H1 (cell line): ENCODE results near the gene AIF1. TPM values are rescaled to one million over a fixed set of nuclear protein-coding genes. Genes with fewer than 3 reads are reported as not detected.

Experiments
- CTCF ChIA-PET: fragments of 300-600 bp; sonication (Branson Sonifier 250); formaldehyde crosslinking; loops from one replicate; lab custom pipeline; 2021; ENCODE audit not compliant: partially characterized antibody; lab: Charles Lee
- POLR2A ChIA-PET: fragments of 300-600 bp; sonication (Branson Sonifier 250); formaldehyde crosslinking; loops from one replicate; lab custom pipeline; 2021; ENCODE audit warnings: inconsistent platforms; ENCODE audit not compliant: partially characterized antibody; lab: Charles Lee
- DNase-seq, 2 experiments: peaks; one replicate each; pipeline versions ENCODE4 v3.0.0 to v3.0.0-alpha.2; 2010 to 2022; ENCODE audit warnings: low spot score in 2 of 2, low read depth in 1 of 2, mixed read lengths in 1 of 2
- FAIRE-seq: peaks from 2 replicates; lab custom pipeline; 2011; peaks lifted over from hg19 to GRCh38; lab: Jason Lieb, UNC
- H2AFZ ChIP-seq: 2 replicates; pipeline ENCODE4 v1.8.1; 2012; ENCODE audit warnings: low read length, inconsistent platforms
- H2AK5ac ChIP-seq: 2 replicates; pipeline ENCODE4 v1.6.1; 2013; ENCODE audit warnings: low read depth, low read length
- H2BK120ac ChIP-seq: replicated peaks from 2 replicates; pipeline ENCODE3; 2013; ENCODE audit warnings: low read depth, low read length, inconsistent platforms
- H2BK12ac ChIP-seq: 2 replicates; pipeline ENCODE4 v1.6.1; 2013; ENCODE audit warnings: low read depth, low read length
- H2BK15ac ChIP-seq: 2 replicates; pipeline ENCODE4 v1.6.1; 2013; ENCODE audit warnings: low read length
- H2BK20ac ChIP-seq: 2 replicates; pipeline ENCODE4 v1.6.1; 2013; ENCODE audit warnings: low read length
- H2BK5ac ChIP-seq: 2 replicates; pipeline ENCODE4 v1.6.1; 2013; ENCODE audit warnings: low read depth, low read length
- H3K14ac ChIP-seq: 2 replicates; pipeline ENCODE4 v1.6.1; 2013; ENCODE audit warnings: inconsistent platforms; ENCODE audit not compliant: insufficient read length
- H3K18ac ChIP-seq: 2 replicates; pipeline ENCODE4 v1.6.1; 2013; ENCODE audit warnings: low read length; ENCODE audit errors: extremely low read depth
- H3K23ac ChIP-seq: 2 replicates; pipeline ENCODE4 v1.6.1; 2013; ENCODE audit warnings: inconsistent platforms; ENCODE audit not compliant: insufficient read length
- H3K23me2 ChIP-seq: 2 replicates; pipeline ENCODE4 v1.6.1; 2013; ENCODE audit warnings: low read depth, low read length
- H3K27ac ChIP-seq: 2 replicates; pipeline ENCODE4 v1.6.1; 2011; ENCODE audit warnings: low read depth, low read length, inconsistent platforms
- H3K27me3 ChIP-seq, 4 experiments: replicated peaks in 1 of 4; 1 replicate in 1 of 4; 2 replicates in 3 of 4; pipeline versions ENCODE4 v1.6.1 to v1.8.1; 2011 to 2013; ENCODE audit warnings: low read length in 3 of 4, mild to moderate bottlenecking in 3 of 4, inconsistent platforms in 2 of 4, mixed read lengths in 2 of 4, moderate library complexity in 1 of 4; ENCODE audit not compliant: control insufficient read depth in 3 of 4, insufficient read depth in 3 of 4; ENCODE audit errors: extremely low read depth in 1 of 4
- H3K36me3 ChIP-seq, 4 experiments: 2 replicates each; pipeline versions ENCODE4 v1.6.1 to v1.8.1; 2011 to 2013; ENCODE audit warnings: mild to moderate bottlenecking in 4 of 4, low read length in 3 of 4, moderate library complexity in 2 of 4, control low read depth in 1 of 4, inconsistent platforms in 1 of 4; ENCODE audit not compliant: insufficient read depth in 4 of 4, control insufficient read depth in 2 of 4
- H3K4ac ChIP-seq: replicated peaks from 2 replicates; pipeline ENCODE3; 2013; ENCODE audit warnings: low read length, low read depth, mixed read lengths, inconsistent platforms; ENCODE audit not compliant: insufficient read length
- H3K4me1 ChIP-seq, 4 experiments: replicated peaks in 1 of 4; 1 replicate in 1 of 4; 2 replicates in 3 of 4; pipeline versions ENCODE4 v1.6.1 to v1.8.1; 2011 to 2013; ENCODE audit warnings: low read length in 3 of 4, inconsistent platforms in 2 of 4, mixed read lengths in 1 of 4; ENCODE audit not compliant: insufficient read depth in 4 of 4, control insufficient read depth in 3 of 4
- H3K4me2 ChIP-seq, 2 experiments: 2 replicates each; pipeline versions ENCODE4 v1.6.1 to v1.8.1; 2011 to 2013; ENCODE audit warnings: low read depth in 2 of 2, low read length in 2 of 2, control low read depth in 1 of 2, inconsistent platforms in 1 of 2, mild to moderate bottlenecking in 1 of 2; ENCODE audit not compliant: insufficient read depth in 1 of 2
- H3K4me3 ChIP-seq, 4 experiments: fragments of 200-600, 300-600 bp in 1 of 4; sonication (generic), shearing (Covaris generic), sonication (Bioruptor Twin) in 1 of 4; 2 replicates each; pipeline versions ENCODE4 v1.5.1 to v1.8.1; 2011 to 2016; ENCODE audit warnings: low read length in 4 of 4, low read depth in 3 of 4, control low read depth in 2 of 4, inconsistent platforms in 2 of 4, mild to moderate bottlenecking in 2 of 4, mixed read lengths in 1 of 4, moderate library complexity in 1 of 4; ENCODE audit not compliant: insufficient read depth in 2 of 4; ENCODE audit errors: extremely low read depth in 1 of 4
- H3K56ac ChIP-seq: replicated peaks from 2 replicates; pipeline ENCODE3; 2013; ENCODE audit warnings: low read depth, mild to moderate bottlenecking, mixed read lengths, low read length, inconsistent platforms; ENCODE audit not compliant: insufficient read length
- H3K79me1 ChIP-seq: 2 replicates; pipeline ENCODE4 v1.6.1; 2013; ENCODE audit warnings: low read depth, low read length, control low read depth
- H3K79me2 ChIP-seq, 2 experiments: 2 replicates each; pipeline versions ENCODE4 v1.6.1 to v1.8.1; 2012 to 2013; ENCODE audit warnings: low read length in 2 of 2, mild to moderate bottlenecking in 2 of 2, inconsistent platforms in 1 of 2; ENCODE audit not compliant: insufficient read depth in 2 of 2, control insufficient read depth in 1 of 2
- H3K9ac ChIP-seq, 4 experiments: replicated peaks in 1 of 4; 1 replicate in 1 of 4; 2 replicates in 3 of 4; pipeline versions ENCODE4 v1.6.1 to v1.8.1; 2011 to 2013; ENCODE audit warnings: low read depth in 3 of 4, low read length in 3 of 4, control low read depth in 2 of 4, mild to moderate bottlenecking in 2 of 4, moderate library complexity in 2 of 4, inconsistent platforms in 1 of 4; ENCODE audit errors: extremely low read depth in 1 of 4
- H3K9me3 ChIP-seq, 2 experiments: 2 replicates each; pipeline versions ENCODE4 v1.6.1 to v1.8.1; 2012 to 2013; ENCODE audit warnings: mild to moderate bottlenecking in 2 of 2, moderate library complexity in 2 of 2, control low read depth in 1 of 2, inconsistent platforms in 1 of 2, low read depth in 1 of 2, low read length in 1 of 2, mixed read lengths in 1 of 2; ENCODE audit not compliant: insufficient read depth in 2 of 2
- H4K20me1 ChIP-seq, 2 experiments: replicated peaks in 1 of 2; 2 replicates each; pipeline versions ENCODE3 to v1.8.1; 2011 to 2013; ENCODE audit warnings: inconsistent platforms in 2 of 2, low read length in 2 of 2, mild to moderate bottlenecking in 1 of 2; ENCODE audit not compliant: insufficient read depth in 2 of 2, control insufficient read depth in 1 of 2
- H4K5ac ChIP-seq: 2 replicates; pipeline ENCODE4 v1.6.1; 2013; ENCODE audit warnings: low read length, low read depth, mixed read lengths, inconsistent platforms; ENCODE audit not compliant: insufficient read length
- H4K8ac ChIP-seq: 2 replicates; pipeline ENCODE4 v1.8.0; 2013; ENCODE audit warnings: mild to moderate bottlenecking, moderate library complexity, low read length, inconsistent platforms; ENCODE audit not compliant: insufficient read depth; ENCODE audit errors: extremely low read depth
- H4K91ac ChIP-seq: replicated peaks from 2 replicates; pipeline ENCODE3; 2013; ENCODE audit warnings: low read length, mixed read lengths, inconsistent platforms; ENCODE audit not compliant: insufficient read length
- CBX8 ChIP-seq: fragments of 300-800, 300-1000 bp; sonication (generic); IDR thresholded peaks from 2 replicates; pipeline ENCODE4 v1.7.1; 2016; ENCODE audit warnings: low read depth, low read length, borderline replicate concordance
- CTBP2 ChIP-seq: IDR thresholded peaks from 2 replicates; pipeline ENCODE4 v1.7.0; 2011; ENCODE audit warnings: borderline replicate concordance, mild to moderate bottlenecking, moderate library complexity, mixed read lengths, low read length; ENCODE audit not compliant: insufficient read depth, insufficient read length
- CTCF ChIP-seq, 3 experiments: IDR thresholded peaks; 1 replicate in 2 of 3; 2 replicates in 1 of 3; pipeline versions ENCODE4 v1.5.1 to v1.6.1; 2011; ENCODE audit warnings: low read length in 3 of 3, mild to moderate bottlenecking in 3 of 3, inconsistent platforms in 2 of 3, low read depth in 1 of 3, moderate library complexity in 1 of 3; ENCODE audit not compliant: insufficient read depth in 1 of 3; ENCODE audit errors: control extremely low read depth in 1 of 3
- GTF2F1 ChIP-seq: IDR thresholded peaks from 2 replicates; pipeline ENCODE4 v1.6.1; 2012; ENCODE audit warnings: low read depth, low read length, improper control_type of control experiment, borderline replicate concordance
- JUND ChIP-seq: IDR thresholded peaks from 2 replicates; pipeline ENCODE4 v1.6.1; 2011; ENCODE audit warnings: mild to moderate bottlenecking, improper control_type of control experiment, low read length
- RAD21 ChIP-seq, 2 experiments: IDR thresholded peaks in 1 of 2; conservative IDR thresholded peaks in 1 of 2; 2 replicates each; pipeline ENCODE4 v1.6.1; 2011; ENCODE audit warnings: low read depth in 2 of 2, low read length in 2 of 2, improper control_type of control experiment in 1 of 2, inconsistent platforms in 1 of 2, mild to moderate bottlenecking in 1 of 2, moderate library complexity in 1 of 2
- RFX5 ChIP-seq: IDR thresholded peaks from 2 replicates; pipeline ENCODE4 v1.6.1; 2011; ENCODE audit warnings: low read depth, low read length, improper control_type of control experiment, borderline replicate concordance
- SUZ12 ChIP-seq: fragments of 200-600 bp; sonication (generic); IDR thresholded peaks from 2 replicates; pipeline ENCODE4 v1.6.1; 2012; ENCODE audit warnings: mild to moderate bottlenecking, inconsistent platforms, low read length, moderate library complexity, mixed read lengths
- WGBS, 2 experiments: shearing (Covaris generic) in 1 of 2; methylation state at CpG; one replicate each; pipeline versions ENCODE4 v1.1.6 to v1.1.7; 2013 to 2015; ENCODE audit warnings: low lambda C conversion rate in 2 of 2, mixed read lengths in 2 of 2, inconsistent platforms in 1 of 2, low coverage in 1 of 2, missing lambda C conversion rate in 1 of 2; ENCODE audit not compliant: insufficient replicate concordance in 2 of 2, insufficient coverage in 1 of 2, insufficient read length in 1 of 2; ENCODE audit errors: extremely low coverage in 1 of 2, missing lambda C conversion rate in 1 of 2; 5-methylcytosine and 5-hydroxymethylcytosine counted together
- polyA plus RNA-seq, 7 experiments: library from polyadenylated mRNA; depleted of rRNA in 3 of 7; stranded (reverse) in 5 of 7; unstranded in 2 of 7; fragments of >200 nt in 5 of 7; fragments of 200-250 nt in 2 of 7; gene quantifications; 1 replicate in 5 of 7; 2 replicates in 1 of 7; 4 replicates in 1 of 7; pipeline versions ENCODE4 v1.2.1 to v1.2.3, GENCODE V29; 2011 to 2013; ENCODE audit warnings: missing spikeins in 2 of 7, mixed read lengths in 2 of 7
- total RNA-seq: library from RNA; stranded (reverse); fragmentation: NEBNext Ultra II Directional; extraction: Animal tissue kit (Norgen Biotek cat#: 25700); gene quantifications from 2 replicates; pipeline ENCODE4 v1.2.1, GENCODE V29; 2021

The AIF1 gene
- total and polyA plus RNA-seq, 2 of the 8 experiments (the other 6 are each of a cell fraction or from before 2014, with no cell fraction given) = 6.3 to 9.8 TPM

GRCh38 chr6:31569861-31570536, 45.0 kb upstream of the AIF1 start:
- Histone ChIP-seq H3K36me3 (no peaks in the 10 kb centered on the region), H2BK15ac (no peak overlapping the region), H3K9ac (no peak overlapping the region), H4K20me1 (no peaks in the 10 kb centered on the region), H3K4me1 (no peaks in the 10 kb centered on the region; a peak in 2 of 7 replicates), H4K91ac (no peak overlapping the region), H3K56ac (no peak overlapping the region), H3K79me2 (no peaks in the 10 kb centered on the region), H2BK120ac (no peak overlapping the region), H3K4me2 (no peak overlapping the region), H3K14ac (no peak overlapping the region), H3K79me1 (no peaks in the 10 kb centered on the region), H3K27me3 (no peaks in the 10 kb centered on the region), H2BK5ac (no peak overlapping the region), H2BK12ac (no peak overlapping the region), H3K9me3 (no peaks in the 10 kb centered on the region), H3K23me2 (peaks cover 3% of the 10 kb centered on the region; the same call in 1 of the 2 replicates), H4K8ac (no peak overlapping the region), H4K5ac (no peak overlapping the region)
- DNase-seq = no peak
- WGBS, 2 experiments = 100% methylated on average over 1 of the region's 1 CpG; no CpG with 5 or more reads in 1 of the 2 experiments
- POLR2A ChIA-PET = interaction anchor here (0.6 to 2.6 kb wide), 7 partner anchors 14 to 82 kb away, joined by 3 to 8 read pairs (median 3); partner anchors contain the start of gene BAG6
- FAIRE-seq = no peak
- no peak for TF ChIP-seq CBX8
- TF ChIP-seq RAD21 (IDR thresholded peaks at IDR 0.05 in 1 of 2, conservative IDR thresholded peaks at IDR 0.05 in 1 of 2; ENCODE audit: low read depth in 2 of 2, low read length in 2 of 2) = no peak
- no peak for TF ChIP-seq SUZ12
- no peak for TF ChIP-seq RFX5
- no peak for TF ChIP-seq CTBP2
- no peak for TF ChIP-seq GTF2F1
- TF ChIP-seq CTCF (IDR thresholded peaks at IDR 0.05; ENCODE audit: control extremely low read depth in 1 of 3, insufficient read depth in 1 of 3, low read depth in 1 of 3, low read length in 3 of 3) = no peak
- TF ChIP-seq JUND = no peak
- TF ChIP-seq, all 59 proteins: peak for 0
- no peak overlapping the region for H3K18ac ChIP-seq
- H3K4ac ChIP-seq = no peak overlapping the region
- H2AFZ ChIP-seq = no peak overlapping the region
- no peak overlapping the region for H3K27ac ChIP-seq
- H3K23ac ChIP-seq = no peak overlapping the region
- no peak overlapping the region for H2AK5ac ChIP-seq
- H2BK20ac ChIP-seq = no peak overlapping the region
- H3K4me3 ChIP-seq = no peak overlapping the region
- CTCF ChIA-PET = interaction anchor here (1.3 to 4.9 kb wide), 6 partner anchors 10 to 31 kb away, joined by 3 to 47 read pairs (median 14); partner anchors contain the start of genes LST1 and LTB
